G401 (cell line): ENCODE results near the gene SCYGR6. TPM values are rescaled to one million over a fixed set of nuclear protein-coding genes. Genes with fewer than 3 reads are reported as not detected.

ENCODE experiments used
- DNase-seq: peaks from one replicate; pipeline ENCODE4 v3.0.0-alpha.2; 2015; ENCODE audit warnings: low spot score
- in situ Hi-C: cut with HindIII; loops from 2 replicates; pipeline ENCODE4 v1.10.0; 2016; ENCODE audit warnings: low sequenced_read_pairs, mixed read lengths
- total RNA-seq: library from RNA; depleted of rRNA; stranded (reverse); fragments of >200 nt; shearing (Covaris generic); gene quantifications from 2 replicates; pipeline ENCODE4 v1.2.3, GENCODE V29; 2014; rRNA removed

Gene SCYGR6
- total RNA-seq, 1 experiment from 2014 or later: not detected

- in situ Hi-C loops: no loop called here
- DNase-seq: peak; percentile 49
These were observed 6.6 kb downstream of the SCYGR6 start, which contains the start of gene SLC19A3 for GRCh38 chr2:227717687-227718567. Gene SLC19A3 (minus strand): TSS chr2:227718028. CDS start chr2:227702318, 15,710 bp downstream.

DNA sequence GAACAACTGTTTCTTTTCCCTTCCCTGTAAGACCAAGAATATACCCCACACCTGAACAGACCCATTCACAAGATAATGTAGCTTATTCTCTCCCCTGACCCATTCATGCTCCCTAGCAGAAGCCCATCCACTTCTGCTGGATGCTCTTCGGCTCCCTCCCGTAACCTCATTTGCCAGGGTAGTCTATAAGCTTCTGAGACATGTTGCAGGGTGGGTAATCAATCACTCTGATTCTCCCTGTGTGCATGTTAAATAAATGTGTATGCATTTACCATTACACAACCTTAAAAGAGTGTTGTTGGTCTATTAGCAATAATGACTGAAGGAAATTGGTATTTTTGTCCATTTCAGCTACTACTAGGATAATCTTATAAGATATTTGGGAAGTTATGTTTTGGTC lies 8.1 kb downstream of the SCYGR6 start:
- no peak for DNase-seq
- in situ Hi-C loops: no loop called here

DNA sequence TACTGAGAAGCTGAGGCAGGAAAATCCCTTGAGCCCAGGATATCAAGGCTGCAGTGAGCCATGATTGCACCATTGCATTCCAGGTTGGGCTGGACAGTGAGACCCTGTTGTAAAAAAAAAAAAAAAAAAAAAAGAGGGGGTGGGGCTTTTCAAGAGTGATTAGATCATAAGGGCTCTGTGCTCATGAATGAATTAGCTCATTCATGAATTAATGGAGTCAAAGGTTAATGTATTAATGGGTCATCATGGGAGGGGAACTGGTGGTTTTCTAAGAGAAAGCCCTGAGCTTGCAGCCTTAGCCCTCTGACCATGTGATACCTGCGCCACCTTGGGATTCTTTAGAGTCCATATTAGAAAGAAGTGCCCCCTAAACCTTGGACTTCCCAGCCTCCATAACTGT lies 11.3 kb downstream of the SCYGR6 start:
- DNase-seq: no peak
- in situ Hi-C loops: no loop called here

GRCh38 chr2:227710986-227711385 lies 13.6 kb downstream of the SCYGR6 start:
- in situ Hi-C loops: no loop called here
- no peak for DNase-seq

DNA sequence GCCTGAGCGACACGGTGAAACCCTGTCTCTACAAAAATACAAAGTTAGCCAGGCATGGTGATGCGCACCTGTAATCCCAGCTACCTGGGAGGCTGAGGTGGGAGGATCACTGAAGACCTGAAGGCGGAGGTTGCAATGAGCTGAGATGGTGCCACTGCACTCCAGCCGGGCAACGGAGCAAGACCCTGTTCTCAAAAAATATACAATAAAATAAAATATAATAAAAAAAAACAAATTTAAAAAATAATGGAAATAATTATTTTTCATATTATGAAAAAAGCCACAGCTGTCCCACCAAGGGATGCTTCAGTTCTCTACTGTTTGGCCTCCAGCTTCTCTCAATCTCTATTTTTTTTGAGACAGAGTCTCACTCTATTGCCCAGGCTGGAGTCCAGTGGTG lies 17.2 kb downstream of the SCYGR6 start:
- in situ Hi-C loops: no loop called here

DNA sequence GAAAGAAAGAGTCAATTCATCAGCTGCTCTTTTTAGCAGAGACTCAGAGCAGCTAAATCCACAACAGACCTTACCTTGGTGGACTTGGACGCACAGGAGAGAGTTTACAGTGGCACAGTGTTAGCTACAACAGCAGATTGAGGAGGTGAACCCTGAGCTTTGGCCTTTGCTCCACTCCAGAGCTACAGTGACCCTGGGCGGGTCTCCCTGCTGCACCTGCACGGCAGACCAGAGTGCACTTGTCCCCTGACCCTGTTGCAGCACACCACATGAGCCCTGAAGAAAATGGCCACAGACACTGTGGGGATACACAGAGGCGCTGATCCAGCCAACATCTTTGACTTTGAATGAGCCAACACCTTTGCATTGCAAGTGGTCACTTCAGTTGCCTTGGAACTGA lies 17.7 kb downstream of the SCYGR6 start:
- no peak for DNase-seq
- in situ Hi-C loops: no loop called here

More for the DNA sequence above, 17.2 kb downstream of the SCYGR6 start:
- DNase-seq: no peak

DNA sequence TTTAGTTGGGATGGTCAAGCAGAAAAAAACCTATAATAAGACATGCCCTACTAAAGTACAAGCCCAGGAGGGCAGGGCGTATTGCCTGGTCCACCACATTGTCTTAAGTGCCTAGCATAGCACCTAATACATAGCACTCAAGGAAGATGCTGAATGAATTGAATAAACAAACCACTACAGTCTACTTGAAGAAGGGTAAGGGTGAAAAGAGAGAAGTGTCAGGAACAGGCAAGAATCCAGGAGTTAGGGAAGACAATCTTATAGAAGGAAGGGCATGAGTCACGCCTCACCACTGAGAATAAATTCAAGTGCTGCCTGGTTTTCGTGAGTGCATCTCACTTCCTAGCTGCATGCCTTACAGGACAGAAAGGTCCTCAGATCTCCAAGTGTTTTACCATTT lies 20.6 kb downstream of the SCYGR6 start:
- in situ Hi-C loops: no loop called here
- DNase-seq: no peak

DNA sequence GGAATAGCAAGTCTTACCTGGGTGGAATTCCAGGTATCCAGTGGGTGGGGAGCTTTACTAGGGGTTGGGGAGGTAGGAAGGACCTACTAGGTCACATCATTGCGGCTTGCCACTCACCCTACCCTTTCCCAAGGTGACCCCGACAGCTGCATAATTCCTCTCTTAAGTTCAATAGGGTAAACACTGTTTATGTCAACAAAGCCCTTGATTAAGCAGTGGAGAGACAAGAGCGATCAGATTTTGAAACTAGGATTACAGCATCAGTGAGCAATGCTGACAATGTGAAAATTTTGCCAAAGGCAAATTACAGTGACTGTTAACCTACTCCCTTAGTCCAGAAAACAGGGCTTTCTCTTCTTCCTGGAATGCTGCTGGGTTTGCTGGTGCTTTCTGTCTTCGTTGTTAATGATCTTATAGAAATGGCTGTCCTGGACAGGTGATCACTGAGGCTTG lies 21.3 kb downstream of the SCYGR6 start:
- in situ Hi-C loops: no loop called here
- DNase-seq: no peak

DNA sequence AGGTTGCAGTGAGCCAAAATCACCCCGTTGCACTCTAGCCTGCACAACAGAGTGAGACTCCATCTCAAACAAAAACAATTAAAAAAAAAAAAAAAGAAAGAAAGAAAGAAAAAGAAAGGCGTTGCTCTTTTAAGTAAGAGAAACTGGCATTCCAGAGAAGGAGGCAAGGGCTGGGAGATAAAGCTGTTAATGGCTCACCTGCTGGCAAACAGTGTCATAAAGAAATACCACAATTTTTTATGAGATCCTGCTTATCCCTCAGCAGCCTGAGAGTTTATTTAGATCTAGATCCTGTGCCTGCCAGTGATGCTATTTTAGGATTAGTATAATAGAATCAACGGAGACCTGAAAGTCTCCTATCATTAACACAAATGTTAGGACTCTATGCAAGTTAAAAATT lies 23.0 kb downstream of the SCYGR6 start:
- no peak for DNase-seq
- in situ Hi-C loops: no loop called here

DNA sequence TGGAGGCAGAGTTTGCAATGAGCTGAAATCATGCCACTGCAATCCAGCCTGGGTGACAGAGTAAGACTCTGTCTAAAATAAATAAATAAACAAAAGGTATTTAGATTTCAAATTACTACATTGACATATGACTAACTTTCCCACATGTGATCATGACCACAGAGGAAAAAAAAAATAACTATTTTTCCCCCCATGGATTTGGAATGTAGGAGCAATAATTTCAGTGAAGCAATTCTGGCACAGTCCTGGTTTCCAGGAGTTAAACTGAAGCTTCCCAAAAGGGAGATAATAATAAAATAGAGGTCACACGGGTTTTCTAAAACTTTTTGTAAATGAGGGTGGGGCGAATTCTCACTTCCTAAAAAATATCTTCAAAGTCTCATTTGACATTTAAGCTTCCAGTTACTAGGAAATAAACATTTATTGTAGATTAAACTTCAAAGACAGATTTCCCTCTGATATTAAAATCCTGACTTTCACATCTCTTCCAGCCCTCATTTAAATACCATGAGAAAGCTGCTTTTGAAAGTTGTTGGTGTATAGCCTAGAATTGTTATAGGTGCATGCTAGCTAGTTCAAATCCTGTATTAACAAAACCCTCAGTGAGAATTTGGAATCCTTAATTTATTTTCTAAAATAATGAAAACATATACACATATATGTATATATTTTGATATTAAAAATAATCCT lies 27.4 kb downstream of the SCYGR6 start:
- no peak for DNase-seq
- in situ Hi-C loops: no loop called here

- DNase-seq: no peak
- in situ Hi-C loops: no loop called here
These were observed 37.4 kb downstream of the SCYGR6 start for GRCh38 chr2:227687189-227687588.

- no peak for DNase-seq
- in situ Hi-C loops: no loop called here
These were observed 40.3 kb downstream of the SCYGR6 start for GRCh38 chr2:227684258-227684657.

- in situ Hi-C loops: no loop called here
- no peak for DNase-seq
These were observed 46.6 kb downstream of the SCYGR6 start for GRCh38 chr2:227677928-227678327.

DNA sequence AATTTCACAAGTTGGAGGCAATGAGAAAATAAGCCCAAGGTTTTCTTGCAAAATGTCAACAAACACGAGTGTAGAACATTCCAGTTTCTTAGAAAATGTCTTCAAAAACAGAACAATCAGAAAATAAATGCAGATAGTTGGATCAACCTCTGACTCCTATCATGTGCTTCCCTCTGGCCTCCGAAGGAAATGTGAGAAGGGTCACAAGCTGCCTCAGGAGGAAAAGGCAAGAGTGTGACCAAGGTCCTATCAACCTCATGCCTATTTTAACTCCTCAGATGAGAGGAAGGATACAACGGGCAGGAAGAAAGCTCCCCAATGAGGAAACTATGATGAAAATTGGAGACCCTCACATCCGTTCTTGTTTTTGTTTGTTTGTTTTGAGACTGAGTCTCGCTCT lies 50.1 kb downstream of the SCYGR6 start:
- DNase-seq: no peak
- in situ Hi-C loops: no loop called here

Other genes starting within 250 kb of the SCYGR6 start
- gene SCYGR2, start 125.9 kb downstream of the SCYGR6 start, total RNA-seq: not detected in 2 replicates
- not detected in 2 replicates for gene SCYGR3, start 109.9 kb downstream of the SCYGR6 start, total RNA-seq
- gene SCYGR4, start 107.3 kb downstream of the SCYGR6 start, total RNA-seq: not detected in 2 replicates
- gene SCYGR5, start 58.0 kb downstream of the SCYGR6 start, total RNA-seq: not detected in 2 replicates
- not detected in 2 replicates for gene SLC19A3, start 6.7 kb downstream of the SCYGR6 start, total RNA-seq
- not detected in 2 replicates for gene SCYGR7, start 3.6 kb upstream of the SCYGR6 start, total RNA-seq
- gene SCYGR8, start 21.1 kb upstream of the SCYGR6 start, total RNA-seq: not detected in 2 replicates
- not detected in 2 replicates for gene CCL20, start 89.1 kb upstream of the SCYGR6 start, total RNA-seq
- gene DAW1, start 146.9 kb upstream of the SCYGR6 start, total RNA-seq: not detected in 2 replicates